22Rv1 (cell line): ENCODE measurements around the gene TMEM63B.

Experiments used
- CTCF ChIP-seq: fragments of 450-650 bp; IDR thresholded peaks from 2 replicates; pipeline ENCODE4 v1.5.1; 2017; ENCODE audit warnings: mild to moderate bottlenecking
- ZFX ChIP-seq: fragments of 450-650 bp; IDR thresholded peaks from 2 replicates; pipeline ENCODE4 v1.6.1; 2017; ENCODE audit warnings: antibody characterized with exemption, borderline replicate concordance

DNA sequence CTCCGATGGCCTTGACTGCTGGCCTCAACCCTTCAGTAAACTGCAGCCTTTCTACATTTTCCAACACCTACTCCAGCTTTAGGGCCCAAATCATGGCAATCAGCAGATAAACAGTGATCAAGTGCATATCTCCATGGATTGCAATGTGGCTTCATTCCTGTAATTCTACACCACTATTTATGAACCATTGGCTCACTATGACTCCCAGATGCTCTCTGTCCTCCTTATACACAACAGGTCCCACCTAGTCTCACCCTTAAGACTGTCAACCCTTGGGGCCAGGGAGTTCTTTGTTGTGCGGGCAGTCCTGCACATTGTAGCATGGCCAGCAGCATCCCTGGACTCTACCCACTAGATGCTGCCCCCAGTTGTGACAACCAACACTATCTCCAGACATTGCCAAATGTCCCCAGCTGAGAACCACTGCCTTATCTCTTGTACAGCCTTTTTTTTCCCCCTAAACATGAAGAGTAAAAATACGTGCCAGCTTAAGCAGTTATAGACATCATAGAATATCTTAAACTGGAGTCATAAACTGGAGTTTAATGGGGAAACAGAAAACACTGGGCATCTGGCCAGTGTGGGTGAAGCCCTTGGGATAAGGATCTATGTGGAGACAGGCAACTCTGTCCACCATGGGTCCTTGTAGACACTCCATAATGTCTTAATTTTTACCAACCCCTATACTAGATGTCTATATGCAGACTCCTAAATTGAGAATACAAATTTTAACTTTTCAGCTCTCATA lies 21.2 kb upstream of the TMEM63B start:
- no peak for TF ChIP-seq CTCF
- TF ChIP-seq ZFX: no peak
